ENCODE data around the gene TWF2. TPM values are rescaled to one million over a fixed set of nuclear protein-coding genes. Genes with fewer than 3 reads are reported as not detected.

Gene TWF2
- total and polyA plus RNA-seq, 12 donors: 13.6 to 95.6 (median 48.4) TPM

DNA sequence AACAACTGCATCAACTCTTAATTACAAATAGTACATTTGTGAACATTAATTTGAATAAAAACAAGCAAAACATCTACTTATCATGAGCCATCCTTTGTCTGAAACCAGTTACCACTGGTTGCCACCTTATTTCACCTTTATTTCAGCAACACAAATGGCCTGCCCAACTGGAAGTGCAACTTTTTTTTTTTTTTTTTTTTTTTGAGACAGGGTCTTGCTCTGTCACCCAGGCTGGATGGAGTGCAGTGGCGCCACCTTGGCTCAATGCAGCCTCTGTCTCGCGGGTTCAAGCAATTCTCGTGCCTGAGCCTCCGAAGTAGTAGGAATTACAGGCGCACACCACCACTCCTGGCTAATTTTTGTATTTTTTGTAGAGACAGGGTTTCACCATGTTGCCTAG lies 26.4 kb upstream of the TWF2 start:
- intact Hi-C loops (cut with DNase I): no loop called here
- 90 to 95% (median 91%) methylated on average over 6 of the region's 6 CpGs for WGBS, 4 donors
- H3K36me3 ChIP-seq (replicated peaks in 1 of 2): peaks cover 0 to 92% of the 10 kb centered on the region in 2 donors

DNA sequence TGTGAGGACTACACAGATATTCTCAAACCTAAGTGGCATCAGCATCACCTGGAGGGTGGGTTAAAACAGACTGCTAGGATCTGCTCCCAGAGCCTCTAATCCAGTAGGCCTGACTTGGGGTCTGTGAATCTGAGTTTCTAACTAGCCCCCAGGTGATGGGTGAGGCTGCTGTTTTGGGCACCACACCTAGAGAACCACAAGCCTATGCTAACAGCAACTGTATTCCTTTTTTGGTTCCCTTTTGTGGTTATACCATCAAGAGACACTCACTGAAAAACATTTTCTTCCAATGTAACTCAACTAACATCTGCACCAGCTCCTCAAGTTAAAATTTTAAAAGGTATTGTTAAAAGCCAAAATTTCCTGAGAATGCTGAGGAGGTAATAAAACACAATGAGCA lies 23.5 kb upstream of the TWF2 start:
- intact Hi-C loops (cut with DNase I): no loop called here
- H3K4me3 ChIP-seq: no peak overlapping the region
- H3K27me3 ChIP-seq: no peaks in the 10 kb centered on the region
- peaks cover 10 to 15% of the 10 kb centered on the region in 2 donors for H3K4me1 ChIP-seq (replicated peaks in 1 of 2)
- TF ChIP-seq, protein P1, sequence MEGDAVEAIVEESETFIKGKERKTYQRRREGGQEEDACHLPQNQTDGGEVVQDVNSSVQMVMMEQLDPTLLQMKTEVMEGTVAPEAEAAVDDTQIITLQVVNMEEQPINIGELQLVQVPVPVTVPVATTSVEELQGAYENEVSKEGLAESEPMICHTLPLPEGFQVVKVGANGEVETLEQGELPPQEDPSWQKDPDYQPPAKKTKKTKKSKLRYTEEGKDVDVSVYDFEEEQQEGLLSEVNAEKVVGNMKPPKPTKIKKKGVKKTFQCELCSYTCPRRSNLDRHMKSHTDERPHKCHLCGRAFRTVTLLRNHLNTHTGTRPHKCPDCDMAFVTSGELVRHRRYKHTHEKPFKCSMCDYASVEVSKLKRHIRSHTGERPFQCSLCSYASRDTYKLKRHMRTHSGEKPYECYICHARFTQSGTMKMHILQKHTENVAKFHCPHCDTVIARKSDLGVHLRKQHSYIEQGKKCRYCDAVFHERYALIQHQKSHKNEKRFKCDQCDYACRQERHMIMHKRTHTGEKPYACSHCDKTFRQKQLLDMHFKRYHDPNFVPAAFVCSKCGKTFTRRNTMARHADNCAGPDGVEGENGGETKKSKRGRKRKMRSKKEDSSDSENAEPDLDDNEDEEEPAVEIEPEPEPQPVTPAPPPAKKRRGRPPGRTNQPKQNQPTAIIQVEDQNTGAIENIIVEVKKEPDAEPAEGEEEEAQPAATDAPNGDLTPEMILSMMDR (IDR thresholded peaks at IDR 0.05): no peak
- TF ChIP-seq POLR2A (IDR thresholded peaks at IDR 0.05): no peak
- no peaks in the 10 kb centered on the region for H3K9me3 ChIP-seq (replicated peaks in 1 of 3)
- H3K27ac ChIP-seq: no peak overlapping the region
- H3K36me3 ChIP-seq (replicated peaks in 1 of 2): peaks cover 0 to 99% of the 10 kb centered on the region in 2 donors
- no peak for DNase-seq

More for the DNA sequence above, 26.4 kb upstream of the TWF2 start:
- TF ChIP-seq POLR2A (IDR thresholded peaks at IDR 0.05): no peak
- TF ChIP-seq, protein P1 (IDR thresholded peaks at IDR 0.05): no peak
- Histone ChIP-seq H3K27ac (no peak overlapping the region), H3K4me1 (replicated peaks in 1 of 2) (peaks cover 7 to 15% of the 10 kb centered on the region in 2 donors), H3K27me3 (no peaks in the 10 kb centered on the region), H3K9me3 (replicated peaks in 1 of 3) (no peaks in the 10 kb centered on the region), H3K4me3 (no peak overlapping the region)
- DNase-seq: no peak

DNA sequence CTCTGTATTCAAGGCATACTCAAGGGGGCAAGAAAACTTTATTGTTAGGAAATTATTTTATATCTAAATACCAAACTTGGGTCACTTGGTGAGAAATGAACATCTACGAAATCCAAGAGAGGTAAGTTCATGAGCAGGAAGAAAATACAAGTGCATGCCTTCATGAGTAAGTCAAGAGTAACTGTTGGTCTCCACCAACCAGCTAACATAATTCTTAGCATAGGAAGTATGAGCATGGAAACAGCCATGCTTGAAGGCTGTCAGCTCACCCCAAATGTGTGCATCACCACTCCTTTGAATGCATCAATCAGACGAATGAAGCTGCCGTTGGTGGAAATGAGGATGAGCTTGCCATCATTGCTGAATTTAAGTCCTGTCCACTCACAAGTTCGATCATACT lies 20.5 kb upstream of the TWF2 start:
- Histone ChIP-seq H3K27ac (peak overlapping the region in 2 of 5 donors; percentile 24 to 36), H3K4me1 (replicated peaks in 1 of 2) (peaks cover 10 to 15% of the 10 kb centered on the region in 2 donors), H3K4me3 (no peak overlapping the region), H3K27me3 (no peaks in the 10 kb centered on the region), H3K36me3 (replicated peaks in 1 of 2) (peaks cover 0 to 99% of the 10 kb centered on the region in 2 donors), H3K9me3 (replicated peaks in 1 of 3) (no peaks in the 10 kb centered on the region)
- WGBS, 4 donors: 71 to 85% (median 84%) methylated on average over 4 of the region's 4 CpGs
- DNase-seq: no peak
- TF ChIP-seq, protein P1 (IDR thresholded peaks at IDR 0.05): no peak
- TF ChIP-seq POLR2A (IDR thresholded peaks at IDR 0.05): no peak
- intact Hi-C loops (cut with DNase I): no loop called here

DNA sequence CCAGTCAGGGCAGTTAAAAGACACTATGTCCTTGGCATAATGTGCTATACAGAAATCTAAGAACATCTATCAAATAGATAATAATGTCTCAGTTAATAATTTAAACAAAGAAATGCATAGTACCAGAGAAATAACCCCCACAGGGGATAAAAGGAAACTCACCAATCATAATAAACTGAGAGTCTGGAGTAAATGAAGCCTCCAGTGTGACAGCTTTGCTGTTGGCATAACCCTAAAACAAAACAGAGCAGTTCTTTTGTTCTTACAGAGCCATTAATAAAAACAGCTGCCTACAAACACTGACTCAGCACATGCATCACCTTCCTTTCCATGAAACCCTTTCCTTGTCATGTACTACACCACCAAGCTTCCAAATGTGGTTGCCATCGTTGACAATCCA lies 20.1 kb upstream of the TWF2 start:
- no peaks in the 10 kb centered on the region for H3K9me3 ChIP-seq (replicated peaks in 1 of 3)
- no peaks in the 10 kb centered on the region for H3K27me3 ChIP-seq
- intact Hi-C loops (cut with DNase I): no loop called here
- TF ChIP-seq, protein P1 (IDR thresholded peaks at IDR 0.05): no peak
- TF ChIP-seq POLR2A (IDR thresholded peaks at IDR 0.05): no peak
- no peak for DNase-seq
- peaks cover 0 to 99% of the 10 kb centered on the region in 2 donors for H3K36me3 ChIP-seq (replicated peaks in 1 of 2)
- peaks cover 10 to 15% of the 10 kb centered on the region in 2 donors for H3K4me1 ChIP-seq (replicated peaks in 1 of 2)
- H3K27ac ChIP-seq: peak overlapping the region in 2 of 5 donors; percentile 24 to 36
- no peak overlapping the region for H3K4me3 ChIP-seq
- WGBS, 4 donors: 26 to 35% (median 31%) methylated on average over 1 of the region's 1 CpG

Measured in adrenal gland (tissue), 12 donors.